Activated CD8-positive, alpha-beta memory T cell treated with anti-CD3 and anti-CD28 coated beads, Interleukin-2, amount 50 U/mL, for 1 hour (primary cell): ENCODE measurements around the gene SPEM3.

Experiments
- DNase-seq: peaks from one replicate; pipeline ENCODE4 v3.0.0-alpha.2; 2020; ENCODE audit errors: extremely low read depth

Gene SPEM3

DNA sequence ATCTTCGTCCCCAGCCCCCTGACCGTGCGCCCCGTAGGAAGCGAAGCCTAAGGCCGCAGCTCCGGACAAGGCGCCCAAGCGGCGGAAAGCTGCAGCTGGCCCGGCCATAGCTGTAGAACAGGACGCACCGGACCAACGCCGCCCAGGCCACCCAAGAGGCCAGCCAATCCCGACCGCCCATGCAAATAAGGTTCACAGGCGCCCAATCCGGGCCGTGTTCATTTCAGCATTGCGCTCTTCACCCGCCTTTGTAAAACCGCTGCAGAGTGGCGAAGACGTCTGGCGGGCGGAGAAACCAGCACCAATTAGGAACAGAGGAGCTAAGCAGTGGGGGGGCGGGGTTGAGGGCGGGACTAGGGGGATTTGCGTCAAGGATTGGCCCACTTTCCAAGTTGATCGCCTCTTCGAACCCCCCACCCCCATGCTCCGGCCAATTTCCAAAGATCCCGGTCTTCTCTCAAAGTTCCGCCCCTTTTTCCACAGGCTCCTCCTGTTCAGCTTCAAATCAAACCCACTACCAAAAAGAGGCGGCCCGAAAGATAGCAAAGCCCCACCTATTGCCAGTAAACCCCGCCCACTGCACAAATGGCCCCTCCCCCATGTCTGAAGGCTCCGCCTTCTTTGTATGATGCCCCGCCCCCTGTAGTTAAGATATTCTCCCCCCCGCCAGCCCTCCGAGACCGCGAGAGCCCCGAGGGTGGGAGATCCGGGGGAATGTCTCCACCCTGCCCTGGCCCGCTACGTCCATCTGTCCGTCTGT, 24.5 kb upstream of the SPEM3 start, which contains the start of gene TMEM256:
Gene TMEM256, minus strand, starts transcription at position 121 of the 760 bp plus-strand sequence. Its CDS starts 13 bp downstream, at position 108.
- peak; percentile 90 for DNase-seq

GRCh38 chr17:7404737-7405349, 23.8 kb upstream of the SPEM3 start:
- DNase-seq: no peak

DNA sequence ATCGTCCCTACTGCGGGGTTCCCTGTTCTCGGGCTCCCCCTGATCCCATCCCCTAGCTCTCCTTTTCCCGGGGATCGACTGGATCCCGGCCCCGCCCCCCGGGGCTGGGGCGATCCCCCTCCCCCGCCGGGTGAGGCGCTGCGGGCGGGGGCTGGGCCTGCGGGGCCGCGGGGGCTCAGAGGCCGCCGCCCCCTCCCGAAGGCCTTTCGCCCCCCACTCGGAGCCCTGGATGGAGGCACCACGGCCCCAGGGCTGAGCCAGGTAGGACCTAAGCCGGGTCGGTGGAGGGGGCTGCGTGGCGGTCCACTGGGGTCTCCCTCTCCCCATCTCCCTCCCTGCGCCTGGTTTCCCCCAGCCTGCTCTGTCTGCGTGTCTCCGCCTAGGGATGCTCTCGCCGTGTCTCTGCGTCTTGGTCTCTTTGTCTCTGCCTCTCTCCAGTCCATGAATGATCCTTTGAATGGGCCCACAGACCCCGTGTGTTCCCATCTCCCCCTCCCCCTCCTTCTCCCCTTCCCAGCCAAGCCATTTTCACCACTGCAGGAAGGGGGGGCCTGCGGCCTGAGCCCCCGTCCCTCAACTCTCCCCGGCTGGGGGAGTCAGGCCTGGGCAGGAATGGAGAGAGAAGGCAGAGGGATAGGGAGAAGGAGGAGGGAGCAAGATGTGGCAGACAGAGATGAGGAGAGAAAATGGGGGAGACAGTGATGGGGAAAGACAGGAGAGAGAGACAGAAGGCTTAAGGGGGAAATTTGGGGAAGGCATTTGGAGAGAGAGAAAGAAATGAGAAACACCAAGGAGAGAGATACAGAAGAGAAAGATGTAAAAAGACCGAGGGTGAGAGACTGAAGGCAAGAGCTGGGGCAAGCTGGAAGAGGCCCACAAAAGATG, 23.1 kb upstream of the SPEM3 start:
- DNase-seq: no peak

DNA sequence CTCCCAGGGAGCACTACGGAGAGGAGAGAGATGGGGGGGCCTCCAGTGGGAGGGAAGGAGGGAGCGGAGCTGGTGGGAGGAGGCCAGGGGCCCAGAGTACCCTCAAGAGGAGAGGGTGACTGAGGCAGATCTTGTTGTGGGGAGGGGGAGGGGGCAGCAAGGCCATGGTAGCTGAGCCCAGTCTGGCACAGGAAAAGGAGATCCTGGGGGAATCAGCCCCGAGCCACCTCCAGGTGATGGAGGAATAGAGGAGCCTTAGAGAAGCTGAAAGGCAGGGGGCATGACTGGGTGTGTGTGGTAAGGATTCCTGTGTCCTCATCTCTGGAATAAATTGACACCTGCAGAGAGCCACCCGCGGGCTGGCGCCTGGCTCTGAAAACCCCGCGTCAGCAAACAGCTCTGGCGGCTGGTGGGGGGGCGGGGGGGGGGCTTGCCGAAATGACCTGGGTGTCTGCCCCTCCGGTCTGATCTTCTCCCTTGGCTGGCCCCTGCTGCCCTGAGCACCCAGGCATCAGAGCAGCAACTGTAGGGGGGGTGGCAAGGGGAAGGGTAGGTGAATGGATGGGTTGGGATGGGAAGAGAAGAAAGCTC, 22.3 kb upstream of the SPEM3 start:
- no peak for DNase-seq

GRCh38 chr17:7407082-7407481, 21.6 kb upstream of the SPEM3 start:
- DNase-seq: no peak

DNA sequence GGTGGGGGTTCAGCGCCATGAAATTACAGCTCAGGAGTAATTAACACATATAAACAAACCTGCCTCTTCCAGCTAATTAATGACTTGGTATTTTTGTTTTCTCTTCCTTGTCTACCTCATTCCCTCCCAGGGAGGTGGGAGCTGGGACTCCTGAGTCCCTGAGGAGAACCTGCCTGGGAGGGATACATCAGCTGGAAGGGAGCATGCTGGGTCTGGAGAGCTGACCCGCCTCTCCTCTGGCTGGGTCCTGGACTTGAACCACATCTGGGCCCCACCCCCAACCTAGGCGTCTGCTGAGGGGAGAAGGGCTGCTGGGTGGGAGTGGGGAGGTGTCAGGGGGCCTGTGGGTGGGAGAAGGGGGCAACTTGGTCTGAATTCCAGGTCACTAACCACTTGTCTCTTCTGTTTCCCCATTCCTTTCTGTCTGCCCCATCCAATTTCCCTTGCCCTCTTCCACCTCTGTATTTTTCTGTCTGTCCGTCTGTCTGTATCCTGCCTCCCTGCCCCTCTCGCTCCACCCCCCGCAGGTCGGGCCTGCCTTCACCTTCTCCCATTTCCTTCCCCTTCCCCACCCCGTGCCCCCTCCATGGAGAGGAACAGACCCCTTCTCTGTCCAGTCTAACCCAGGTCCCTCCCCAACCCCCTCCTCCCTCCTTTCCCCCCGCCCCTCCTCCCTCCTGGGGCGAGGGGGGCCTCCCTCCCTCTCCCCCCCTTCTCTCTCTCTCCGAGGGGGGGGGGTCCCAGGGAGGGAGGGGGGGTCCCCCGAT, 21.0 kb upstream of the SPEM3 start, which contains the start of gene NLGN2:
Gene NLGN2, plus strand, starts transcription at position 361 of the 767 bp plus-strand sequence. CDS start 411 bp downstream, outside the sequence.
- no peak for DNase-seq

- no peak for DNase-seq
Measured at GRCh38 chr17:7408252-7408727, 20.4 kb upstream of the SPEM3 start.

DNA sequence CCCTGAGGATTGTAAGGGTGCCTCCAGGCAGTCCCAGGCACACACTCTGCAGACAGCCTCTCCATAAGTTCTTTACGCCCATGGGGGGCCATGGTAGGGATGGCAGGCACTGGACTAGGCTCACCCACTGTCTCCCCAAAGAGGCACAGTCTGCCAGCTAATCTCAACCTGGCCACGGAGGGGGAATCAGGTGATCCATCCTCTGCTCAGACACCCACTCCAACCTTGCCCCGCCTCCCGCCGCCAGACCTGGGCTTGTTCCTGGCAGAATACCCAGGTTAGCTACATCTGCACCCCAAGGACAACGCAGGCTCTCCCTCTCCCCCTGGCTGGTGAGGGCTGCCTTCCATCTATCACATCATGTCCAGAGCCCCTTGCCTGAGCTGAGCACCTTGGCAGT, 19.8 kb upstream of the SPEM3 start:
- DNase-seq: no peak

DNA sequence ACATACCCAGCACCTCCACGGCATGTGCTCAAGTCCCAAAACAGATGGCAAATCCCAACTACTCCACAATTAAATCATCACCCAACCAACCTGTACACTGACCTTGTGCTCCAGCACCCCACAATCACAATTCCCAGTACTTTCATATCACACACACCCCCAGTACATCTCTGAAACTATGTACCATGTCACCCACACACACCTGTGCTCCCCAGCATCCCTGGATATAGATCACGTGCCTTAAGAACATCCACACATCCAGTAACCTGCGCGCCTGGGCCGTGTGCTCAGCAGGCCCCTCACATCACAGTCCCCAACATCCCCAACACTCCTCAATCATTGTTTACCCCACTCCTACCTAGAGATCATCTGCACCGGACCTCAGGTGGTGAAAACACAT, 18.9 kb upstream of the SPEM3 start:
- DNase-seq: no peak

DNA sequence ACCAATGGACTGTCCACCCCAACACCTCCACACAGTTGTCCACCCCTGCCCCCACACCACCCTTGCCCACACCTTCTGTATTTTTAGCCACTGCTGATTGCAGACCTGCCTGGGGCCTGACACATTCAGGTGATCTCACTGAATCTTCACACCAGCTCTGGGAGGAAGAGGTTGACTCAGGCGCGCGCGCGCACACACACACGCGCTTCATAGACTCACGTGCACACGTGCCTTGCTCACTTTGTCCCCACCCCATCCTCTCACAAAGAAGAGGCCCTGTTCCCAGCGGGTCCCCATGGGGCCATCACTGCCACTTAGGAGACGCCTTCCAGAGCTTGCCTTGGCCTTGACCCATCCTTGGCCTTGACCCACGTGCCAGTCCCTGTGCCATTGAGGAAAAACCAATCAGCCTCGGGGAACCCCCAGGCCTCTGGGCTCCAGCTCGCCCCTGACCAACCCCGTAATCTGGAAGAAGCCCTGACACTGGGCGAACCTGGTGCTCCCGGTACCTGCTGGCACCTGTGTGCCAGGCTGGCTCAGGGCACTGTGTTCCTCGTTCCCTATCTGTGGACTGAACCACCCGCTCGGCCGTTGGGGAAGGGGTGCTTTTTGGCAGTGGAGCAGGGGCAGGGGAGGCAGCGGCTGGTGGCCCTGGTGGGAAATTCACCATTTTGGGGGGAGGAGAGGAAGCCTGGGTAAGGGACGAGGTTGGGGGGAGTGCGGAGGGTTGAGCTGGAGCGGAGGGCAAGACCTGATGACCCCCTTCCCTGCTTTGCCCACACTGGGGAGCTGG, 17.8 kb upstream of the SPEM3 start:
- no peak for DNase-seq

DNA sequence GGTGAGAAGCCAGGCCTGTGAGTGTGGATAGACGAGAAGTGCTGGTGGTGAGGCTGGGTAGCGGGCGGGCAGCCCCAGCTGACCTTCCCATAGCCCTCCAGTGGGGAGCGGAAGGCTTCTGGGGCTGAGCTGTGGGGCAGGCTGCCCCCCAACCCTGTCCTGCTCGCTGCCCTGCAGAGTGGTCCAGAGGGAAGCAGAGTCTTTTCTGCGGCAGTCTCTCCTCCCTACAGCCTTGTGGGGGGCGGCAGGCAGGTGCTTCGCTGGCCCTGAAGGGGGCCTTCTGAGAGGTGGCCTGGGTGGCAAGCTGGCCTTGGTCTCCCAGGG, 17.3 kb upstream of the SPEM3 start:
- DNase-seq: no peak

DNA sequence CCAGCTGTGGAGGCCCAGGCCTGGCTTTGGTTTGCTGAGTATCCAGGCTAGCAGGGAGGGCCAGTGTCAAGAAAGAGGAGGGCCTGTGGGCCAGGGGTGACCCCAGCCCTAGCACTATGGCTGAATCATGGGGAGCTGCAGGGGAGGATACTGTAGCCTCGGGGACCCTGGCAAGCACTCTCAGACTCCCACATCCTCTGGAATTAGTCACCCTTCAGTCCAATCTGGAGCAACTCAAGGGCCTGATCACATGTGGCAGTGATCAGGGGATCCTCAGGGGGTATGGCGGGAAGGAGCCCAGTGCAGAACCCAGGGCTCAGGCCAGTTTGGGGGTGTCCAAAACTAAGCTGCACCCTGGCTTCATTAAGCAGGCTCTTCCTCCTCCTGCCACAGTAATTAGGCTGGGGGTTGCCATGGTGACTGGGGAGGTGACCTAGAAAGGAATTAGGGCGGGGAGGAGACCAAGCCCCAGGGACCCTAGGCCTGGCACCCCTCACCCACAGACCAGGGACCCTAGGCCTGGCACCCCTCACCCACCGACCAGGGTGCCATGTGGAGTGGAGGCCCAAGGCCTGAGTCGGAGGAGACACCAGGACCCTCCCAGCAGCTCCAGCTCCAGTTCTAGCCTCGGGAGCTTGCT, 15.2 kb upstream of the SPEM3 start:
- no peak for DNase-seq

- DNase-seq: no peak
Measured at GRCh38 chr17:7414837-7415236, 13.8 kb upstream of the SPEM3 start.

DNA sequence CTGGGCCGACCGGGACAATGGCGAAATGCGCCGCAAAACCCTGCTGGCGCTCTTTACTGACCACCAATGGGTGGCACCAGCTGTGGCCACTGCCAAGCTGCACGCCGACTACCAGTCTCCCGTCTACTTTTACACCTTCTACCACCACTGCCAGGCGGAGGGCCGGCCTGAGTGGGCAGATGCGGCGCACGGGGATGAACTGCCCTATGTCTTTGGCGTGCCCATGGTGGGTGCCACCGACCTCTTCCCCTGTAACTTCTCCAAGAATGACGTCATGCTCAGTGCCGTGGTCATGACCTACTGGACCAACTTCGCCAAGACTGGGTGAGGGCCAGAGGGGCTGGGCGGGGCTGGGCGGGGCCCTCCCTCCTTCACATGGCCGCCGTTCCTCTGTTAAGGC, 12.9 kb upstream of the SPEM3 start:
- DNase-seq: no peak

GRCh38 chr17:7416323-7416722, 12.3 kb upstream of the SPEM3 start:
- no peak for DNase-seq

DNA sequence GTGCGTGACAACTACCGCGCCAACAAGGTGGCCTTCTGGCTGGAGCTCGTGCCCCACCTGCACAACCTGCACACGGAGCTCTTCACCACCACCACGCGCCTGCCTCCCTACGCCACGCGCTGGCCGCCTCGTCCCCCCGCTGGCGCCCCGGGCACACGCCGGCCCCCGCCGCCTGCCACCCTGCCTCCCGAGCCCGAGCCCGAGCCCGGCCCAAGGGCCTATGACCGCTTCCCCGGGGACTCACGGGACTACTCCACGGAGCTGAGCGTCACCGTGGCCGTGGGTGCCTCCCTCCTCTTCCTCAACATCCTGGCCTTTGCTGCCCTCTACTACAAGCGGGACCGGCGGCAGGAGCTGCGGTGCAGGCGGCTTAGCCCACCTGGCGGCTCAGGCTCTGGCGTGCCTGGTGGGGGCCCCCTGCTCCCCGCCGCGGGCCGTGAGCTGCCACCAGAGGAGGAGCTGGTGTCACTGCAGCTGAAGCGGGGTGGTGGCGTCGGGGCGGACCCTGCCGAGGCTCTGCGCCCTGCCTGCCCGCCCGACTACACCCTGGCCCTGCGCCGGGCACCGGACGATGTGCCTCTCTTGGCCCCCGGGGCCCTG, 11.5 kb upstream of the SPEM3 start:
- no peak for DNase-seq

DNA sequence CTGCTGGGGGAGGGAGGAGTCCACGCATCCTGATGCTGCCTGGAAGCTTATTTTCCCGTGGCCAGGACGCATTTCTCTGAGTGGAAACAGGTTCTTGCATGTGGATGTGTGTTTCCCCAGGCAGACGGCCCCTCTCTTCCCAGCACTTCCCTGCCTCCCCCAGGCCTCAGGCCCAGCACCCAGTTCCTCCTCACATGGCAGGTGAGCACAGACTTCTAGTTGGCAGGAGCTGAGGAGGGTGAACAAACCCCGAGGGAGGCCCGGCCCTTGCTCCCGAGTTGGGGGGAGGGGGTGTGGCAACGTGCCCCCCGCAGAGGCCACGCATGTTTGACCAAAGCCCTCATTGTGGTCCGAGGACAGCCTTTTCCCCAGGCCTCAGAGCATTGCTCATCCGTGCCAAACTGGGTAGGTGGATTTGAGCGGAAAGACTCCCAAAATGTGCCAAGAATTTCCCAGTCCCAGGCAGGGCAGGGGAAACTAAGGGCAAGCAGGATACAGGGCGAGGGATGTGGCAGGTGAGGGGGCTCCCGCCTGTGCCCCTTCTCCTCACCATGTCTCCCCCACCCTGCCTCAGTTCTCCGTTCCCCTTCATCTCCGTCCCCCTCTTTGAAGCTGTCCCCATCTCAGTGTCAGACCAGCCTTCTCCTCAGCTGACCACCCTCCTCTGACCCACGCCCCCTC, 10.0 kb upstream of the SPEM3 start:
- DNase-seq: no peak

DNA sequence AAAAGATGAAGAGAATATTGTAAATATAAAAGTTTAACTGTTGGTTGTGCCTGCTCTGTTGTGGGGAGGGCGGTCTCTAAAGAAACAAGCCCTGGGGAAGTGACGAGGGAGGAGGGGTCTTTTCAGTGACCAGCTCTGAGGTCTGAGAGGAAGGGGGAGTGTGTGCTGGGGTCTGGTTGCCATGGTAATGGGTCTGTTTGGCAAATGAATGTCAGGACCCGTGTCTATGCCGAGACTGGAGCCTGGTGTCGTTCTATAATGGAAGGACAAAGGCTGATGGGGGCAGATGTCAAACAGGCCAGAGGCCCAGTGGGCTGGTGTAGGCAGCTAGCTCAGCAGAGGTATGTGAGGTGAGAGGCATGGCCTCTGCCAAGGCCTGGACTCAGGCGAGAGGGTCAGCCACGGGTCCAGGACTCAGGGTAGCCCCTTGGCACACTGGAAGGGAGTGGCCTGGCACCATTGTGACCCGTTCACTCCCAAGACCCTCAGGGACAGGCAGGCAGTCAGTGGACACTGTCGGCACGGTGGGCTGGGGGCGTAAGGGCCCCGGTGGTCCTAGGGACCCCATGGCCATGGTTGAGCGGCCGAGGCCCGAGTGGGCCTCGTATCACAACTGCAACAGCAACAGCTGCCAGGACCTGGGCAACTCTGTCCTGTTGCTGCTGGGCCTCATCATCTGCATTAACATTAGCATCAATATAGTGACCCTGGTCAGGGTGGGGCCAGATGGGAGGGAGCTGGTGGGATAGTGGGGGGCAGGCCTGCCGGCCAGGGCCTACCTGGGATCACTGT, 8.6 kb upstream of the SPEM3 start, which contains the start of gene SPEM1:
Gene SPEM1, plus strand, starts transcription at position 506 of the 792 bp plus-strand sequence. Its CDS starts 61 bp downstream, at position 567.
- DNase-seq: no peak
